ENCODE results near the gene CD79A.

CD79A gene

GRCh38 chr19:41876847-41877832 lies at the start of gene CD79A:
CD79A (plus strand) TSS chr19:41877279; CDS start chr19:41877305, 26 bp downstream.
- peak; percentile 46 for DNase-seq

DNA sequence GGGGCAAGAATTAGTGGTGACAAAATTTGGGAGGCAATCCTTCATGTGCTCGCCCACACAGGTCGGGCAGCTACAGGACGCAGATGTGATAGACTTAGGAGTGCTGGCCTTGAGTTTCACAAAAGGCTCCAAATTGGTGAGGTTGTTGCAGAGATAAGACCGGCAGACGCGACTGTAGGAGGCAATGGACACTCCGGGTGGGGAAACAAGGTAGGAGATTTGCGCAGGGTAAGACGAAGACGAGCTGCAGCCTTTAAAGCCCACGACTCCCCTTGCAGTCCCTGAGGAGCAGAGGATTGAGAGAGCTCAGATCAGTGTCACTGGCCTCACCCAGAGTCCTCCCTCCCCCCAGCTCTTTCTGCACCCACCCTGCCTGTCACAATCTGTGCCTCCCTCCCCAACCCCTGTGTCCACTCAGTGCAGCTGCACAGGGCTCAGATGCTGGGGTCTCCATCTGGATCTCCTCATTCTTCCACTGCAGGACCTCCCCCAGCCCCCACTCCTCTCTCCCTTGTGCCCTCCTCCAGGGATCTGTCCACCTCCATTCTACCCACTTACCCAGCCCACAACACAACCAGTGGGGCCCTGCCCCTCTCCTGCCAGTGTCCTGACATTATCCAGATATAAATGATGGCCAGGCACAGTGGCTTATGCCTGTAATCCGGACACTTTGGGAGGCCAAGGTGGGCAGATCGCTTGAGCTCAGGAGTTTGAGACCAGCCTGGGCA lies 38.9 kb upstream of the CD79A start:
- DNase-seq: no peak

- DNase-seq: no peak
Measured at GRCh38 chr19:41839211-41839610, 37.9 kb upstream of the CD79A start.

GRCh38 chr19:41843371-41843770 lies 33.7 kb upstream of the CD79A start:
- DNase-seq: no peak

GRCh38 chr19:41844601-41845000 lies 32.5 kb upstream of the CD79A start, which contains the start of gene LYPD4:
LYPD4 (minus strand) TSS chr19:41844683; CDS start chr19:41839285, 5,398 bp downstream.
- DNase-seq: no peak

DNA sequence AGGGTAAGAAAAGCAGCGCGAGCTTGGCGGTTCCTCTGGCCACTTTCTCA lies 32.3 kb upstream of the CD79A start, which contains the start of gene DMRTC2:
TSS of gene DMRTC2 (plus strand) at position 42 of the 50 bp plus-strand sequence. CDS start 2,387 bp downstream, outside the sequence.
- no peak for DNase-seq

- DNase-seq: no peak
Measured at GRCh38 chr19:41845051-41845590, 32.0 kb upstream of the CD79A start.

DNA sequence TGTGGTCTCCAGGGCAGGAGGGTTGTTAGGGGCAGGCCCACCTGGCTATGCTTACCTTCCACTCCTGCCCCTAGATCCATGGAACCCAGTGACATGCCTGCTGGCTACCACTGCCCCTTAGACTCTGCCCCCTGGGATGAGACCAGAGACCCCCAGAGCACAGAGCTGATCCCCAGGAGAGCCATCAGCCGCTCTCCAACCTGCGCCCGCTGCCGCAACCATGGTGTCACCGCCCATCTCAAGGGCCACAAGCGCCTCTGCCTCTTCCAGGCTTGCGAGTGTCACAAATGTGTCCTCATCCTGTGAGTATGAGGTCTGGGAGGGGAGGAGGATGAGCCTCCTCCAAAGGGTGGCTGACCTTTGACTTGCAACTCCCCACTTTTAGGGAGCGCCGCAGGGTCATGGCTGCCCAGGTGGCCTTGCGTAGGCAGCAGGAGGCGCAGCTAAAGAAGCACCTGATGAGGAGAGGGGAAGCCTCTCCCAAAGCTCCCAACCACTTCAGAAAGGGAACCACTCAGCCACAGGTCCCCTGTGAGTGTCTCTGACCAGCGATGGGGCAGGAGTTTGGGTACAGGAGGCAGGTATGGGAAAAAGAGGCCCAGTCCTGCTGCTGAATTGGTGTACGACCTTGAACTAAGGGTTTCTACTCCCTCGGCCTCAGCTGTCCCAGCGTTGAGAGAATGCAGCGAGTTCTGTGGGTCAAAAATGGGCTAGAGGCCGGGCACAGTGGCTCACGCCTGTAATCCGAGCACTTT lies 29.6 kb upstream of the CD79A start:
- DNase-seq: no peak

GRCh38 chr19:41848666-41849065 lies 28.4 kb upstream of the CD79A start:
- no peak for DNase-seq

DNA sequence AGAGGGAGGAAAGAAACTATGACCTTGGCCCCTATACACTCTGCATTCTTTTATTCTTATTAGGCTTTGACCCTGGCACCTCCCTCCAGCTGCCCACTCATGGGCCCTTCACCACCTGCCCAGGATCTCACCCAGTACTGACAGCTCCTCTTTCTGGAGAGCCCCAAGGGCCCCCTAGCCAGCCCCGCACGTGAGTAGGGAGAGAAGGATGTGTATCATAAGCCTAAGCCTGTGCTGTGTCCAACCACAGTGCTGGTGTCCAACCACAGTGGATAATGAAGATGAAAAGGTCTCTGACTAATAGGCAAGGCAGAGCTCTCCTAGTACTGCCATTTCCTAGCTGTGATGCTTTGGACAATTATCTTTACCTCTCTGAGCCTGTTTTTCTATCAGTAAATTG lies 28.0 kb upstream of the CD79A start:
- no peak for DNase-seq

DNA sequence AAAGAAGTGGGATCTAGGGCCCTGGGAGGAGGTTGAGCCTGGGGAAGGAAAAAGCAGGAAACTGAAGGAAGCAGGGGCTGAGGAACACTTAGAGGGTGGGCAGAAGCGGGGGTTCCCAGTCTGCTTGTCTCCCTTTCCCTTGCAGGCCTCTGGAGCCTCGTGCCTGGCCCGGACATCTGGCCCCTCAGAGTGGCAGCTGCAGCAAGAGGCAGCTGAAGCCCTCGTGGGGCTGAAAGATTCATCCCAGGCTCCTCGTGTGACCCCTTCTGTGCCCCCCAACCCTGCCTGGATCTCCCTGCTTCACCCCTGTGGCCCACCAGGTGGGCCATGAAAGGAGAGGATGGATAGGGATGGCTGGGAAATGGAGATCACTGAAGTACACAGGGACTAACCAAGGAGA lies 26.7 kb upstream of the CD79A start:
- DNase-seq: no peak

GRCh38 chr19:41851456-41851855 lies 25.6 kb upstream of the CD79A start:
- DNase-seq: no peak

GRCh38 chr19:41853344-41853743 lies 23.7 kb upstream of the CD79A start:
- no peak for DNase-seq

GRCh38 chr19:41853768-41854167 lies 23.3 kb upstream of the CD79A start:
- no peak for DNase-seq

DNA sequence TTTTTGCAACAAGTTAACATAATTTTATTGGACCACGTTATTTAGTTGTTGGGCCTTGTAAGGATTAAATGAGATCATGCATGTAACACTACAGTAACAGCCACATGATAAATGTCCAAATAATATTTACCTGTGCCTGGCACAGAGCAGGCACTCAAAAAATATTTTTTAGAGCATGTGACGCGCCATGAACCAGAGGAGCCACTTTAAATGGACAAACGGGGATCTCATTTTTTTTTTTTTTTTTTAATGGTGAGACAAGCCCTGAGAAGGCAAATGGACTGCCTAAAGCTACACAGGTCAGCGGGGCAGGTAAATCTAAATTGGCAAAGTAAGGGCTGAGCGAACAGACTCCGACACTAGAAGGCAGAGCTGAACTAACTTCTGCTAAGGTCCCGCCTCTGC lies 17.9 kb upstream of the CD79A start:
- DNase-seq: no peak

DNA sequence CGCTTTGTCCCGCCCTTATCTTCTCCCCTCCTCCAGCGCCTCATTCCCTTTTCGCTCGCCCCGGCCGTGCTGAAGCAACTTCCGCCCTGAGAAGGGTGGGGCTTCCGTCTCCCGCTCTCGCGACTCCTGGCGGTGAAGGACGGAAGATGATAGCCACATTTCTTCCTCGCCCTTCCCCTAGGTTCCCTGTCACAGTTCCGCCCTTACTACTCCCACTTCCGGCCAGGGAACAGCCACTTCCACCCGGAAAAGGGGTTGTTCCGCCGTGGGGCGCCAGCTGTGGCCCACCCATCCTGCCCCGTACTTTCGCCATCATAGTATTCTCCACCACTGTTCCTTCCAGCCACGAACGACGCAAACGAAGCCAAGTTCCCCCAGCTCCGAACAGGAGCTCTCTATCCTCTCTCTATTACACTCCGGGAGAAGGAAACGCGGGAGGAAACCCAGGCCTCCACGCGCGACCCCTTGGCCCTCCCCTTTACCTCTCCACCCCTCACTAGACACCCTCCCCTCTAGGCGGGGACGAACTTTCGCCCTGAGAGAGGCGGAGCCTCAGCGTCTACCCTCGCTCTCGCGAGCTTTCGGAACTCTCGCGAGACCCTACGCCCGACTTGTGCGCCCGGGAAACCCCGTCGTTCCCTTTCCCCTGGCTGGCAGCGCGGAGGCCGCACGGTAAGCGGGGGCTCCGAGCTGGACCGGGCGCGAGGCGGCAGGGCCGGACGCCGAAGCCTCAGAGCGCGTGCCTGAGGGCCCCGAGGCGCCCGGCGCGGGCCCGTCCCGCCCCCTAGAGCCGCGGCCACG lies 17.3 kb upstream of the CD79A start, which contains the start of gene RPS19:
TSS of gene RPS19 (plus strand) at position 638 of the 801 bp plus-strand sequence. CDS start 520 bp downstream, outside the sequence.
- peak; percentile 91 for DNase-seq

- DNase-seq: no peak
Measured at GRCh38 chr19:41860419-41861115, 16.5 kb upstream of the CD79A start.

DNA sequence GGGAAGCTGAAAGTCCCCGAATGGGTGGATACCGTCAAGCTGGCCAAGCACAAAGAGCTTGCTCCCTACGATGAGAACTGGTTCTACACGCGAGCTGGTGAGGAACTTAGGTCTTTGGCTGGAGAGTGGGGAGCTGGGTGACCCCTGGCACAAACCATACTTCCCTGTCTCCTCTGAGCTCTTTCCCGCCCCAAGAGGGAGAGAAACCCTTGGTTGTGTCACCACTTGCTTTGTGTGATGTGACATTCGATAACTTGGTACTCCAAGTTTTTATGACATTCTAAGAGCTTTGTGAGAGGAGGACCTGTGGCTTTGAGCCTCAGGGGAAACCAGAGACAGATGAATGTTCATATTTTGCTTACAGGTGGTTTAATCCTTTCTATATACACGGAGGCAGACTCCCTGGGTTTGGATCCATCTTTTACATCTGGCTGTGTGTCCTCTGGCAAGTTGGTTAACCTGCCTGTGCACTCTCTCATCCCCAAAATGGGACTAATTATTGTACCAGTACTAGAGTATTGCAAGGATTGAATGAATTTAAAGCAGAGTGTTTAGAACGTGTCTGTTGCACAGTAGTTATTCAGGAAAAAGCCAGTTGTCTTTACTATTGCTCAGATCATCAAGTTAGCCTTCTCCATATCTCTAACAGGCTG lies 15.8 kb upstream of the CD79A start:
- DNase-seq: no peak

DNA sequence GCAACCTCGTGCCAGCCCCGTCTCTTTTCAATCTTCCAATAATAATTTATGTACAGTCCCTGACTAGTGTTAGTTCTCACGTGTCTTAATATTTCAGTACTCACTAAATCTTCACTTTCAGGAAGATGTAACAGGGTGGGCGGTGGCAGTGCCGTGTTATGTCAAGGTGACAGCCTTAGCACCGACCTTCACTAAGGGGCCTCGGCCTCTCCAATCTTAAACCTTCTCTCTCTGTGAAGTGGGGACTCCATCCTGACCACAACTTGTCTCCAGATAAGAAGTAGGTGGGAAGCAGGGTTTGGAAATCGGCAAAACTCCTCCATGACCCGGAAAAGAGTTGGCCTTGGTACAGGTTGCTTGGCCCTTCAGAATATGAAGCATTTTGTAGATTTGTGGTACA lies 15.2 kb upstream of the CD79A start:
- no peak for DNase-seq

GRCh38 chr19:41862445-41862986 lies 14.6 kb upstream of the CD79A start:
- DNase-seq: no peak
